Stimulated activated CD4-positive, alpha-beta T cell treated with anti-CD3 and anti-CD28 coated beads, Interleukin-1b, Interleukin-23, amount 100 ng/mL, for 24 hours (primary cell): ENCODE results near the gene TOP2A.

Experiments
- DNase-seq, 4 experiments: peaks; one replicate each; pipeline ENCODE4 v3.0.0-alpha.2; 2020; ENCODE audit warnings: low read depth in 4 of 4, low spot score in 1 of 4

The TOP2A gene

GRCh38 chr17:40348562-40349476 lies 68.9 kb downstream of the TOP2A start:
- no peak for DNase-seq

- no peak for DNase-seq
Observed at GRCh38 chr17:40348136-40348504, 69.6 kb downstream of the TOP2A start.

DNA sequence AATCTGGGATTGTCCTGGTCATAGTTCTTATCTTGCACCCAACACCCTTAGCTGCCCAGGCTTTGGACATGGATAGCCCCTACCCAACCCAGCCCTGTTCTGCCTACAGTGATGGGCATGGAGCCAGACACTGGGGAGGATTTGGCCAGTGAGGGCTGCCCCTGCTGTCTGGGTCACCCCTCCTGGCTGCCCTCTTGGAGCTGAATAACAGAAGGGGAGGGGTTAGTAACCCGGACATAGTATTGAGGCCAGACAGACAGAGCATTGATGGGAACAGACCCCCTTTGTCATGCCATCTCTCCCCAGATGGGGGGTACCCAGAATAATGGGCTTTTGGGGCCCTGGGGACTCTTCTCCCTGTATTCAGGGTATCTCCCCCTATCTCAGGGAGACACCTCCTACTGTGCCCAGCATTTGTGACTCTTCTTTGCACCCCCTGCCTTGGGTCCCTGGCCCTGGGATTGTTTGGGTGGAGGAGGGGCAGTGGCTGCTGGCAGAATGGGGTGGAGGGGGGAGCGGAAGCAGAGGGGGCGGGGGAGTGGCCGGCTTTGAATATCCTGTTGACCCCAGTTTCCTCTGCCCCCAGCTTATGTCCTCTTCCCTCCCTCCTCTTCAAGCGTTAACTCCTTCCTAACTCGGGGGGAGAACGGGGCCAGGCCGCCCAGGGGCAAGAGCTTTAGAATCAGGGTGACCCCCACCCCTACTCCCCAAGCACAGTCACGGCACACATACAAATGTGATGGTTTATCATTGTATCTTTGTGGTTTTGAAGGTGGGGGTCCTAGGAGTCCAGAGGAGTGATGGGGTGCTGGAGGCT lies 70.2 kb downstream of the TOP2A start:
- DNase-seq: no peak

DNA sequence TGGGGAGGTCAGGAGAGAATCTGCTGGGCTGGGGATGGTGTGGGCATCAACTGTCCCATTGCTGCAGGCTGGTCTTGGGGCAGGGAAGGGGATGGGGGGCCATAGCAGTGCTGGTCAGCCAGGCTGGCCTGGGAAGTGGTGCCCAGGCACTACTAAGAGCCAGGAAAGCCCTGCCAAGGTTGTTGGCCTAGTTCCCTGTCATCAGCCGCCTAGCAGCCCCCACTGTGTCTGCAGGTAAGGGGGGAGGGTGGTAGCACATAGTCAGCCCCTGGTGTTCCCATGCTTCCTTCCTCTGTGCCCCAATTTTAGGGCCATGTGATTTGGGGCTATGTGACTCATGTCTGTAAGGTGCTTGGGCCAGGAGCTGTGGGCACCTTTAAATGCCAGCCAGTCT lies 70.9 kb downstream of the TOP2A start:
- no peak for DNase-seq

- DNase-seq: no peak
Observed at GRCh38 chr17:40345994-40346764, 71.5 kb downstream of the TOP2A start.

GRCh38 chr17:40345161-40345993 lies 72.3 kb downstream of the TOP2A start:
- no peak for DNase-seq

- DNase-seq: no peak
Observed at GRCh38 chr17:40344421-40345160, 73.1 kb downstream of the TOP2A start.

DNA sequence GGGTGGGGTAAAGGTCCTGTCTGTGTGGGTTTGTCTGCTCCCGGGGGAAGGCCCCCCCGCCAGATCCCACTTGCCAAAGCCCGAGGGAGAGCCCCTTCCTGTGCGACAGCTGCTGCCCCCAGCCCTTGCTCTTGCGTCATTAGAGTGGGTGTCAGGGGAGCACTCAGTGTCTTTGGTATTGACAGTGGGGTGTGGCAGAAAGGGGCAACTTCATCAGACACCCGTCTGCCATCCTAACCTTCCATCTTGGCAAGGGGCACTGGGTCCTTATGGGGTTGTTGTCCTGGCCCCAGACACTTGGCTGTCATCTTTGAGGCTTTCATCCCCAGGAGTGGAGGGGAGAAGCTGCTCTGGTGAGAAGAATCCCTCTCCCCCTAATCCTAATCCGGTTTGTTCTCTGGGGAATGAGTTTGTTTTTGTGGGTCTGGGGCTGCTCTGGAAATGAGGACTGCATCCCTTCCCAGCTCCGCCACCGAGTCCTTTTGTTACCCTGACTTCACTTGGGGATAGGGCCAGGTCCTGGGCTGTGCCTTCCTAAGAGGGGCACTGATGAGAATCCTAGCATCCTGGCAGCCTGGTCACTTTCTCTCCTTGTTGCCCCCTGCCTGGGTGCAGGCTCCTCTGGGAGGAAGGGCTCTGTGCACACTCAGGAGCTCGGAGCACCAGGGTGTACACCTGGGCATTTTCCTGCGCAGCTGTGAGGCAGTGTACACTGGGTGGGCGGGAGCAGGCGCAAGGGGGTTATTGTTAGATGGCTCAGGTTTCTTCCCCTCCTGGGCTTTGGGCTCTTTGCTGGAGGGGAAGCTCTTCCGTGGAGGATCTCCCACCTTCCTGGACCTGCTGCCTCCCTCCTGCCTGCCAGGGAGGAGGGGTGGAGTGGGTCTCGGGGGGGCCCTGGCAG lies 74.2 kb downstream of the TOP2A start:
- no peak for DNase-seq

DNA sequence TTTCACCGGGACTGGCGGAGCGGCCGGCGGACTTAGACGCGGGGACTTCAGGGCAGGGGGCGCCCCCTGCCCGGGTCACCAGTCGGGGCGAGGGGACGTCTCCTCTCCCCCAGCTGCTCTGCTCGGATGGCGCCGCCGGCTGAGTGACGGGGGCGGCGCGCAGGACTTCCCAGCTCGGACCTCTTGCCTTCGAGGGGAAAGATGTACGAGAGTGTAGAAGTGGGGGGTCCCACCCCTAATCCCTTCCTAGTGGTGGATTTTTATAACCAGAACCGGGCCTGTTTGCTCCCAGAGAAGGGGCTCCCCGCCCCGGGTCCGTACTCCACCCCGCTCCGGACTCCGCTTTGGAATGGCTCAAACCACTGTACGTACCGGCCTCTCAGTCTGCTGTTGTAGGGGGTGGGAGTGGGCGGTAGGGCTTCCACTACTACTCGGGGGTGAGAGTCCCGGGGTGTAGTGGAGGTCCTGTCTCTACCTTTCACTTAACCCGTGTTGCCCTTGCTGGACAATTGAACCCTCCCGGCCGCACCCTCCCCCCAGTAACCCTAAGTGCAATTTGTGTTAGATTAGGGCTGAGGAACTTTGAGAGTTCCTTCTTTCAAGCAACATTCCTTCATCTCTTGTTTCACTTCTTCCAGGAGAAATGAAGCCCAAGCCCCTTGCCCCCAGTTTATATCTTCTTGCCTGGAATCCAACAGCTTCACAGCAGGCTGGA lies 75.0 kb downstream of the TOP2A start:
- DNase-seq: no peak

- DNase-seq: no peak
Observed at GRCh38 chr17:40341808-40342503, 75.7 kb downstream of the TOP2A start.

DNA sequence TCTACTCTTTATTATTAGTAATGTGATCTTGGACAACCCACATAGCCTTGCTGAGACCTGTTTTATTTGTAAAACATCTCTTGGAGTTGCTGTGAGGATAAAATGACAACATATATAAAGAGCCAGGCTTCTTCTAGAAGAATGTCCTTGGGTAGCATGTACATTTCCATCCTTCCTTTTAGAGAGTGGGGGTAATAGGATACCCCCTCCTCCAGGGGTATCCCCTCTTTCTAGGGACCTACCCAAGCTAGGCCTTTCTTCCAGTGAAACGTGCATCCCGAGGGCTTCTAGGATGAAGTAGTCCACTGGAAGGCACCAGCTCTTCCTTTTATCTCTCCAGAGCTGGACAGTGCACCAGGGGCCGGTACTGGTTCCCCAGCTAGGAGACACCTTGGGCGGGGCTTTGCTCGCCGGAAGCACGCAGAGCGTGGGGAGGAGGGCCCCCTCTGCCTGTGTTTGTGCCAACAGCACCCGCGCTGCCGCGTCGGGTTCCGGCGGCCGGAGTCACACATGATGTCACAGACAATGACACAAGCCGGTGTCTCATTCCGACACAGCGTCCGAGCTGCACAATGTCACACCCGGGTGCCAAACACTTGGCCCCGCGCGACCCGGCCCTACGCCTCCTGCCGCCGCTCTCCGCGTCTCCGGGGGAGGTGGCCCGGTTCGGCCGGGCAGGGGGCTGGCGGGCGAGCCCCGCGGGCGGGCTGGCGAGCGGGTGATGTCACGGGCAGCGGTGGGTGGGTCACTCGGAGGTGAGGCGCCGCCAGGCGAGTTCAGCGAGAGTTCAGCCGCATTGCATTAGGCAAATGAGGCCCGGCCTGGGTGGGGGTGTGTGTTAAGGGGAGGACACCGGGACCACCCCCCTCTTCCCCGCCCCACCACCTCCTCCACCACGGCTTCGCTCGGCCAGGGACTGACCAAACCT lies 76.6 kb downstream of the TOP2A start:
- DNase-seq: peak in 3 of 4 experiments; percentile 54 to 76 (median 65)

GRCh38 chr17:40340327-40340726 lies 77.4 kb downstream of the TOP2A start:
- no peak for DNase-seq

DNA sequence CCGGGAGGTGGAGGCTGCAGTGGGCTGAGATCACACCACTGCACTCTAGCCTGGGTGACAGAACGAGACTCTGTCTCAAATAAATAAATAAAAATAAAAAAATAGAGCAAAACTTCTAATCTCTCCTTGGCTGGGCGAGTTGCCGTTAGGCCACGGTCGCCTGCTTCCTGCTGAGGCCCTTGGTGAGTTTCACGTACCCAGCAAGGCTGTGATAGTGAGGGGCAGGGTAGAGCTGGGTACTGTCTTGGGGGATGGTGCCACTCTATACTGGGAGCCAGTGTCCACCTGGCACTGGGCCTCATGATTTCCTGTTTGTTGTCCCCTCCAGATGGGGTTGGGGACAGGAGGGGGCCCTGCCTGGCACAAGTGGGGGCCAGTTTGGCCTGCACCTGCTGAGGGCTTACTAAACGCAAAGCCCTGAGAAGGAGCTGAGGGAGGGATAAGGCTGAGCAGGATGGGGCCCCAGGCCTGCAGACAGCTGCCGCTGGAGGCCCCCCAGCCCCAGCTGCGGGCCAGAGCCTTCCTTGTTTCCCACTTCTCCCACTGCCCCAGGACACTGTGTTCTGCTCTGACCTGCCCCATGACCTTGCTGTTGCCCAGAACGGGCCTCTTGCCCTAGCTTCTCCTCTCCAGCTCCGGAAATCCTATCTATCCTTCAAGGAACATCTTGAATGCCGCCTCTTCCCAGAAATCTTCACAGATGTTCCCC lies 78.6 kb downstream of the TOP2A start:
- DNase-seq: no peak
